Measurements from ENCODE around the gene BRWD1.

BRWD1 gene

GRCh38 chr21:39313571-39314142 is at the start of gene BRWD1:
BRWD1 (minus strand) TSS chr21:39313632; CDS start chr21:39313491, 141 bp downstream.
- peak; percentile 69 to 70 for DNase-seq (ENCODE audit: low read depth in 2 of 2)

- no peak for DNase-seq (ENCODE audit: low read depth in 2 of 2)
Measured at GRCh38 chr21:39362733-39363132, 49.3 kb upstream of the BRWD1 start.

- no peak for DNase-seq (ENCODE audit: low read depth in 2 of 2)
Measured at GRCh38 chr21:39359382-39359781, 46.0 kb upstream of the BRWD1 start.

GRCh38 chr21:39353295-39353694 is 39.9 kb upstream of the BRWD1 start:
- no peak for DNase-seq (ENCODE audit: low read depth in 2 of 2)

GRCh38 chr21:39350094-39351005 is 36.9 kb upstream of the BRWD1 start:
- DNase-seq (ENCODE audit: low read depth in 2 of 2) = no peak

GRCh38 chr21:39349211-39350093 is 36.0 kb upstream of the BRWD1 start:
- DNase-seq (ENCODE audit: low read depth in 2 of 2) = peak; percentile 96

GRCh38 chr21:39348355-39349210 is 35.2 kb upstream of the BRWD1 start, which contains the start of gene HMGN1:
HMGN1 (minus strand) TSS chr21:39349088; CDS start chr21:39348917, 171 bp downstream.
- peak; percentile 83 to 91 for DNase-seq (ENCODE audit: low read depth in 2 of 2)

GRCh38 chr21:39348040-39348354 is 34.6 kb upstream of the BRWD1 start:
- no peak for DNase-seq (ENCODE audit: low read depth in 2 of 2)

- DNase-seq (ENCODE audit: low read depth in 2 of 2) = no peak
Measured at GRCh38 chr21:39347537-39347936, 34.1 kb upstream of the BRWD1 start.

GRCh38 chr21:39346671-39347331 is 33.4 kb upstream of the BRWD1 start:
- no peak for DNase-seq (ENCODE audit: low read depth in 2 of 2)

GRCh38 chr21:39346206-39346605 is 32.8 kb upstream of the BRWD1 start:
- DNase-seq (ENCODE audit: low read depth in 2 of 2) = no peak

- no peak for DNase-seq (ENCODE audit: low read depth in 2 of 2)
Measured at GRCh38 chr21:39345440-39345839, 32.0 kb upstream of the BRWD1 start.

GRCh38 chr21:39344848-39345247 is 31.4 kb upstream of the BRWD1 start:
- no peak for DNase-seq (ENCODE audit: low read depth in 2 of 2)

GRCh38 chr21:39341249-39341923 is 28.0 kb upstream of the BRWD1 start:
- DNase-seq (ENCODE audit: low read depth in 2 of 2) = no peak

GRCh38 chr21:39340687-39341086 is 27.3 kb upstream of the BRWD1 start:
- no peak for DNase-seq (ENCODE audit: low read depth in 2 of 2)

- no peak for DNase-seq (ENCODE audit: low read depth in 2 of 2)
Measured at GRCh38 chr21:39339231-39339630, 25.8 kb upstream of the BRWD1 start.

GRCh38 chr21:39336457-39337008 is 23.1 kb upstream of the BRWD1 start:
- DNase-seq (ENCODE audit: low read depth in 2 of 2) = no peak

- DNase-seq (ENCODE audit: low read depth in 2 of 2) = no peak
Measured at GRCh38 chr21:39334611-39335010, 21.2 kb upstream of the BRWD1 start.

GRCh38 chr21:39332175-39332574 is 18.7 kb upstream of the BRWD1 start:
- DNase-seq (ENCODE audit: low read depth in 2 of 2) = no peak

- no peak for DNase-seq (ENCODE audit: low read depth in 2 of 2)
Measured at GRCh38 chr21:39330001-39330400, 16.6 kb upstream of the BRWD1 start.

Measured in stimulated activated CD4-positive, alpha-beta T cell treated with anti-CD3 and anti-CD28 coated beads, Interleukin-4, amount 100 ng/mL, for 48 hours (primary cell).